Activated T-cell treated with anti-CD3 and anti-CD28 coated beads for 48 hours (primary cell): ENCODE measurements around the gene UBTF.

Experiments used
- DNase-seq: peaks from one replicate; pipeline ENCODE4 v3.0.0-alpha.2; 2020; ENCODE audit warnings: low read depth

The UBTF gene

GRCh38 chr17:44197980-44198720 lies 21.3 kb downstream of the UBTF start:
- DNase-seq, result no peak

DNA sequence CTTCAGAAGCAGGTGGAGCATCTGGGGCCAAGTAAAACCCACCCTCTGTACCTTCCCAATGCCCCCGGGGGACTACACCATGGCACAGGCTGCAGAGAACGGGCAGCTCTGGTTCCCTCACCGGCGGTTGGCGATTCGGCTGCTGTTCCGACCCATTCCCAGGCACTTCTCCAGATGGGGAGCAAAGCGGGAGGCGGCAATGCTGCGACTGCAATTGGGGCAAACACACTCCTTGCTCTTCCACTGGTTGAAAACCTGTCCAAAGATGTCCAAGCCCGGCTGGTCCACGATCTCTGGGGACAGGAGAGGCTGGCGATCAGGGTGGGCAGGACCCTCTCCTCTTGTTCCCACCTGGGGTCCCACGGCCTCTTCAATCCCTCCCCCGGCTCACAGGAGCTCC lies 22.4 kb downstream of the UBTF start:
- DNase-seq, result no peak

- no peak for DNase-seq
These were observed 26.0 kb downstream of the UBTF start for GRCh38 chr17:44193326-44194084.

DNA sequence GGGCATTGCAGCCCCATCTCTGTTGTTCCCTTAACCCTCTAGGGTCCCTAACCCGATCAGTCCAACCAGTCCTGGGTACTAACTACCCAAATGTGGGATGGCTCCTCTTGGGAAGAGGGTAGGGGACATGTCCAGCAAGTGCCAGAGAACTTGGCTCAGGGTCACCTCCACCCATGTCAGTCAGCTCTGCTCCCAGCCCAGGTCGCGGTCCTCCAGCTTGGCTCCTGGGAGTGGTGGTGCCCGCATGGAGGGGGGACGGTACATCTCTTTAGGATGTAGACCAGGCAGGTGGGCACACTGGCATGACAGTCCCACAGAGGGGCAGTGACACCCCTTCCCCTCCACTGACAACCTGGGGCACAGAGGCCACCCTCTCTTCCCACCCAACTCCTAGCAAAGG lies 26.7 kb downstream of the UBTF start:
- DNase-seq, result no peak

DNA sequence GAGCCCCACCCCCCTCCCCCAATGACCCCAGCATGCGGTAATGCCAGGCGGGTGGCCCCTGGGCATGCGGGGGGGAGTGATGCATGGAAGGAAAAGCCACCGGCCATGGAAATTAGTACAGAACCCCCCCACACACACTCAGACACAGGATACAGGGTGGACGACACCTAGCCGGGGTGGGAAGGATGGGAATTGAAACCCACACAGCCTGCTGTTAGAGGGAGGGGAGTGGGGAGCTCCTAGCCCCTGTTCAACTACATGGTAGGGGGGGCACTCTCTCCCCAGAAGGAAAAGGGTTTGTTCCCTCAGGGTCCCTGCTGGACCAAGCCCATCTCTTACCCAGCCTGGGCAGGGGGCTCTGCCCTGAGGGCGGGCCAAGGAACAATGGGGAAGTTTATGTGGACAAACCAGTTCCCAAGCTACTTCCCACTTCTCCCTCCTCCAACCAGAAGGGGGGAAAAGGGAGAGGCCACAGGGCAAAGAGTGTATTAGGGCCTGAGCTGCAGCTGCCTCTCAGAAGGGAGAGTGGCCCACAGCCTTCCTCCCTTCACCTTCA lies 27.5 kb downstream of the UBTF start:
- no peak for DNase-seq

GRCh38 chr17:44191369-44191768 lies 28.1 kb downstream of the UBTF start:
- DNase-seq, result no peak

DNA sequence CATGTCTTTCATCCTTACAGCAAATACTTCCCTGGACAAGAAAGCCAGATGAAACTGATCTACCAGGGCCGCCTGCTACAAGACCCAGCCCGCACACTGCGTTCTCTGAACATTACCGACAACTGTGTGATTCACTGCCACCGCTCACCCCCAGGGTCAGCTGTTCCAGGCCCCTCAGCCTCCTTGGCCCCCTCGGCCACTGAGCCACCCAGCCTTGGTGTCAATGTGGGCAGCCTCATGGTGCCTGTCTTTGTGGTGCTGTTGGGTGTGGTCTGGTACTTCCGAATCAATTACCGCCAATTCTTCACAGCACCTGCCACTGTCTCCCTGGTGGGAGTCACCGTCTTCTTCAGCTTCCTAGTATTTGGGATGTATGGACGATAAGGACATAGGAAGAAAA lies 29.0 kb downstream of the UBTF start:
- no peak for DNase-seq

DNA sequence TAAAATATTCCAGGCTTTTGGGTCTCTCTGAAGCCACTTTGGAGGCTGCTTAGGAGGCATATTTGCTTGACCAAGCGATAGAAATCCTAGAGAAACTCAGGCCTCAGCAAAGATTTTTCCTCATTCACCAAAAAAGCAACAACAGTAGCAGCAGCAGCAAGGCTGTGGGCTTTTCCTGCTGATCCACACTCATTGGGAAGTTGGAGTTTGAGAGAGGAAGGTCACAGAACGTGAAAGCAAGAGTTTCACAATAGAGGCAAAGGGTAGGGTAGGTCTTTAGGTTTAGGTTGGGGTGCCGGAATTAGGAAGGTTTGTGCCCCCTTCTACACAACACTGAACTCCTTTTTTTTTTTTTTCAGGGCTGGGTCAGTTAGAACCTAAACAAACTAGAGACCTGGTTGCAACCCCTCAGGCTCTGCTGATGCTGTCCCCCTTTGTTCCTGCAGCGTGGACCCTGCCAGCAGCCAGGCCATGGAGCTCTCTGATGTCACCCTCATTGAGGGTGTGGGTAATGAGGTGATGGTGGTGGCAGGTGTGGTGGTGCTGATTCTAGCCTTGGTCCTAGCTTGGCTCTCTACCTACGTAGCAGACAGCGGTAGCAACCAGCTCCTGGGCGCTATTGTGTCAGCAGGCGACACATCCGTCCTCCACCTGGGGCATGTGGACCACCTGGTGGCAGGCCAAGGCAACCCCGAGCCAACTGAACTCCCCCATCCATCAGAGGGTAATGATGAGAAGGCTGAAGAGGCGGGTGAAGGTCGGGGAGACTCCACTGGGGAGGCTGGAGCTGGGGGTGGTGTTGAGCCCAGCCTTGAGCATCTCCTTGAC lies 30.7 kb downstream of the UBTF start:
- no peak for DNase-seq

DNA sequence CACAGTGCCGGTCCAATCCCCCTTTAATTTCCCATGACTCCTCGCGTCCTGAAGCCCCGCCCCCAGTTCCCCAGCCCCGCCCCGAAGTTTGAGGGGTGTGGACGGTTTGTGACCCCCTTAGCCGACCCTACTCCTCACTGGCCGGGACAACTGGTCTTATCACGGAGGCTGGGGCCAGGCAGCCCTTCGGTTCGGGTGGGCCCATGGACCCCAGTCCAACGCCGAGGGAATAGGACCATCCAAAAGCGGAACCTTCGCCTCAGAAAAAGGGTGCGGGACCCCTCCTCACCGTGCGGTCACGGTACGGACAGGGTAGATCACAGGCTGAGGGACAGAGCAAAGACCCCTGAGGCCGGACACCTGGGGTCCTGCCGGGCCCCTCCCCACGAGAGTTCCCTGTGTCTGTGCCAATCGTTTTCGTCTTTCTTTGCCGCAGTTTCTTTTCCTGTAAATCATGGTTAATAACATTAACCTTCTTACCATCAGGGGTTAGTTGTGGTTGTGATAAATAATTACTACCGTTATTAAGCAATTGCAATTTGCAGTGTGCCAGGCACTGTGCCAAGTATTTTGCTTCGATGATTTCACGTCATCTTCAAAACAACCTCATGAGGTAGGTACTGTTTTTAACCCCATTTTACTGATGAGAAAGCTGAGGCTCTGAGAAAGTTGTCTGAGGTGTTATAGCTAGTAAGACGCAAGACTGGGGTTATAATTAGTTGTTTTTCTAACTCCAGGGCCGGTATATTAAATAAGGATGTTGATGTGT lies 32.2 kb downstream of the UBTF start:
- no peak for DNase-seq

DNA sequence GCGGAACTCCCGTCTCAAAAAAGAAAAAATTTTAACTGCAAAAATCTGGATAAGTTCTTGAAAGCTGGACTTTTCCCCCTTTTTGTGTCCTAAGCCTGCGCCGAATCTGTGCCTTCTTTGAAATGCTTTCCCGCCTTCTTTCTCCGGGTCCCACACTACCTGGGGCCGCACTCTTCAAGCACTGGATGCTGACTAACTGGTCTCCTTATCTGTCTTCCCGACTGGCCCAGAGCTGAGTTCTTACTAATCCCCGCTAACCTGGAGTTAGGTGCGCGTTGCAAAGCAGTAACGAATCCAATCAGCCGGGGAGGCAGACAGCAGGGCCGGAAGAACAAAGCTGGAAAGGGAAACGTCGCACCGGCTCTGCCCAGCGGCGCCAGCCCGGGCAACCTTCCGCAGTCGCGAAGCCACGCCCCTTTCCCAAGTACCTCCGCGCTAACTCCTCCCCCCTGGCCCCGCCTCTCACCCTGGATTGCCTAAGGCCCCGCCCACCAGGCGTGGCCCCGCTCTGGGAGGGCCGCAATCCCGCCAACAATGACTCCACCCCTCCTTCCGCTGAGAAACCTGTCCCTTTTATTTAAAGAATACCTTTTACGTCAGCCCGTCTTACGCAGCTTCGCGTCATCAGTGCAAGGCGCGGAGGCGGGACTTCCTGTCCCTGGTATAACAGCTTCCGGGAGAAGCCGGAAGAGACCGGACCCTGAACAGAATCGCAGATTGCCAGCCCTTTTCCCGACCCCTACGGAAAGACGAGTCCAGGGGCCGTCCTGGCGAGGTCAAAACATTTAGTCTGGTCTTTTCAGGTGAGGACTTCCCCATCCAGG lies 33.0 kb downstream of the UBTF start, which contains the start of gene TMUB2:
TSS of gene TMUB2 (plus strand) at position 666 of the 824 bp plus-strand sequence. CDS start 737 bp downstream, outside the sequence.
- peak; percentile 99 for DNase-seq

DNA sequence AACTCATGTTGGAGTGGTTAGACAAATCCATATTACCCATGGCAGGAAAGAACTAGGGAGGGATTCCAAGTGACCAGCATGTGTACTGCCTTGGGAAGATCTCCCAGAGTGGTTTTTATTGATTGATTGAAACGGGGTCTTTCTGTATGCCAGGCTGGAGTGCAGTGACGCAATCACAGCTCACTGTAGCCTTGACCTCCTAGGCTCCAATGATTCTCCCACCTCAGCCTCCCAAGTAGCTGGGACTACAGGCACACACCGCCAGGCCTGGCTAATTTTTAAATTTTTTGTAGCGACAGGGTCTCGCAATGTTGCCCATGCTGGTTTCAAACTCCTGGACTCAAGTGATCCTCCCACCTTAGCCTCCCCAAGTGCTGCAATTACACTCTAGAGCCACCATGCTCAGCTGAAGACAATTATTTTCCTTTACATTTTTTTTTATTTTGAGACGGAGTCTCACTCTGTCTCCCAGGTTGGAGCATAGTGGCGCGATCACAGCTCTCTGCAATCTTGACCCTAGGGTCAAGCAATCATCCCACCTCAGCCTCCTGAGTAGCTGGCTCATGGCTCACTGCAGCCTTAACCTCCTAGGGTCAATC lies 35.2 kb downstream of the UBTF start:
- DNase-seq, result no peak

- DNase-seq, result no peak
These were observed 36.5 kb downstream of the UBTF start for GRCh38 chr17:44183024-44183423.

GRCh38 chr17:44178133-44178532 lies 41.3 kb downstream of the UBTF start:
- no peak for DNase-seq

DNA sequence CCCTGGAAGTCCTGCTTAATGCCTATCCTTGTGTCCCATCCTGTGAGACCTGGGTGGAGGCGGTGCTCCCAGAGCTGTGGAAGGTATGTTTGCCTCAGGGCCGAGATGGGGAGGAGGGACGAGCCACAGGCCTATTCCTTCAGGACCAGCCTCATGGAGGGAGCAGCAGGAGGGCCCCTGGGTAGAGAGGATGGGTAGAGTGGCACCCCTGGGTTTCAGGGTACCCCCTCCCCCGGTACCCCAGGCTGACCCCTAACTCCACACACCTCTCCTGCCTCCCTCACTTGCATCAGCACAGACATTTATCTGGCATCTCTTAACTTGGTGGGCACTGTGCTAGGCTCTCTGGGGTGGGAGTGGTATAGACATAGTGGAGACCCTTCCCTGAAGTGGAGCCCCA lies 41.8 kb downstream of the UBTF start:
- no peak for DNase-seq

- DNase-seq, result no peak
These were observed 42.6 kb downstream of the UBTF start for GRCh38 chr17:44176671-44177501.

- no peak for DNase-seq
These were observed 43.2 kb downstream of the UBTF start for GRCh38 chr17:44176257-44176656.

DNA sequence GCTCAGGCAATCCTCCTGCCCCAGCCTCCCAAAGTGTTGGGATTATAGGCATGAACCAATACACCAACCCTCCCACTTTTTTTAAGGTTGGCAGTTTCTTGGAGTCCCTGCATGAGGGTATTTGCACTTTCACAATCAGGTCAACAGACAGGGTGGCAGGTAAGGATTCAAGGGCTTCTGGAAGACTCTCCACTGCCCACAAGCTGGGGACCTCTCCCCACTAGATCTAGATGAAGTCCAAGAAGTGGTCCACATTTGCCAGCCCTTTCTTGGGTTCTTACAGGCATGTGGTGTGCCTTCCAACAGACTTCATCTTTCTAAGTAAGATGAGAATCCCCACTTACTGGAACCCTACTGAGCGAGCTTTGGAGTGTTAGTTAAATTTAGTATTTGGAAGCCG lies 45.0 kb downstream of the UBTF start:
- no peak for DNase-seq

- no peak for DNase-seq
These were observed 47.5 kb downstream of the UBTF start for GRCh38 chr17:44171931-44172455.
